Measurements from ENCODE around the gene GAPVD1.
"Not testable (repeated sequence)": the region's sequence is repeated elsewhere in the genome, so short reads cannot be mapped to it uniquely, and the experiment has no call there.

Gene GAPVD1

DNA sequence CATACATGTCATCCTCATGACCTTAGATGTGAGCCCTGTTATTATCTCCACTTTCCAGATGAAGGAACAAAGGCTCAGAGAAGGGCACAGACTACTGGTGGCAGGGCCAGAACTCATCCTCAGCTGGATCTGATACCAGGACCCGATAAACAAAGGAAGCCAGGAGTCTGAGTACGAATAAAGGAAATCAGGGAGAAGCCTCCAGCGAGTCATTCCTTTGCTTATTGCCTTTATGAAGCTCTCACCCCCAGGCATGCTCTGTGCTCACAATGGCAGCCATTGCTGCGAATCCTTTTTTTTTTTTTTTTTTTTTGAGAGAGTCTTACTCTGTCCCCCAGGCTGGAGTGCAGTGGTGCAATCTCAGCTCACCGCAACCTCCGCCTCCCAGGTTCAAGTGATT, 130.1 kb downstream of the GAPVD1 start:
- H3K4me3 ChIP-seq (ENCODE audit: low read length), result no peak overlapping the region
- H3K4me1 ChIP-seq (ENCODE audit: control insufficient read depth, insufficient read depth, low read length), result no peaks in the 10 kb centered on the region
- H3K27me3 ChIP-seq (ENCODE audit: control insufficient read depth, insufficient read depth, low read length), result no peaks in the 10 kb centered on the region
- H3K27ac ChIP-seq (ENCODE audit: low read depth, low read length), result no peak overlapping the region
- H3K9ac ChIP-seq (ENCODE audit: low read length), result no peak overlapping the region
- H3K36me3 ChIP-seq (ENCODE audit: control insufficient read depth, insufficient read depth, low read length), result no peaks in the 10 kb centered on the region

DNA sequence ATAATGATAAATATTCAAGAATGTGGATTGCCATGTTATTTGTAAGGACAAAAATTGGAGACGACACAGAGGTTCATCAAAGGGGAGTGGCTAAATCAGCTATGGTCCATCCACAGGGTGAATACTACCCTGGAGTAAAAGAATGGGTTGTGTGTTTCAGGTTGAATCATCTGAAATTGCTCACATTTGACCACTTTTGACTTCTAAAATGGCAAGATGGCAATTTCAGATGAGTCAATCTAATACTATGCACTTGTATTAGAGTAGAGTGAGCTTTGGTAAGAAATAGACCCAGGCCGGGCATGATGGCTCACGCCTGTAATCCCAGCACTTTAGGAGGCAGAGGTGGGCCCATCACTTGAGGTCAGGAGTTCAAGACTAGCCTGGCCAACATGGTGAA, 131.8 kb downstream of the GAPVD1 start:
- H3K27ac ChIP-seq (ENCODE audit: low read depth, low read length), result no peak overlapping the region
- H3K27me3 ChIP-seq (ENCODE audit: control insufficient read depth, insufficient read depth, low read length), result no peaks in the 10 kb centered on the region
- no peaks in the 10 kb centered on the region for H3K36me3 ChIP-seq (ENCODE audit: control insufficient read depth, insufficient read depth, low read length)
- no peak overlapping the region for H3K4me3 ChIP-seq (ENCODE audit: low read length)
- no peaks in the 10 kb centered on the region for H3K4me1 ChIP-seq (ENCODE audit: control insufficient read depth, insufficient read depth, low read length)
- no peak overlapping the region for H3K9ac ChIP-seq (ENCODE audit: low read length)

- Histone ChIP-seq H3K4me1 (ENCODE audit: control insufficient read depth, insufficient read depth, low read length) (no peaks in the 10 kb centered on the region), H3K9ac (ENCODE audit: low read length) (no peak overlapping the region), H3K27me3 (ENCODE audit: control insufficient read depth, insufficient read depth, low read length) (no peaks in the 10 kb centered on the region), H3K4me3 (ENCODE audit: low read length) (no peak overlapping the region), H3K27ac (ENCODE audit: low read depth, low read length) (no peak overlapping the region), H3K36me3 (ENCODE audit: control insufficient read depth, insufficient read depth, low read length) (no peaks in the 10 kb centered on the region)
These were observed 135.2 kb downstream of the GAPVD1 start for GRCh38 chr9:125396799-125397198.

DNA sequence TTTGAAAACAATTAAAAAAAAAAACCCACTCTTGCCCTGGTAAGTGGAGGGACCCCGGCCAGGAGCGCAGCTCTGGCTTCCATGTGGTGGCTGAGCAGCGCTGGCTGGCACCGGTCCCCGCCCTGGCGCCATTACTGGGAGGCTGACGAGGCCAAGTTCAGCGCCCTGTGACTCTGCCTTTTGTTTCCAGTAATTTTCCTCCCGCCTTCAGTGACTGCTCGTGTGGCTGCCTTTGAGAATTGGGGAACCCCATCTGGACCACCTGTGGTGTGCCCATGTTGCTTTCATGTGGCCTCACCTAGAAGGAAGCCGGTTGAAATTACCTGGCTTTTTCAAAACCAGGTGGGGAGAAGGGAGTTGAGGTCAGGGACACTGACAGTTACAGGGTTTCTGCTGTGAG, 136.1 kb downstream of the GAPVD1 start:
- no peak overlapping the region for H3K9ac ChIP-seq (ENCODE audit: low read length)
- H3K27ac ChIP-seq (ENCODE audit: low read depth, low read length), result no peak overlapping the region
- H3K4me1 ChIP-seq (ENCODE audit: control insufficient read depth, insufficient read depth, low read length), result no peaks in the 10 kb centered on the region
- H3K27me3 ChIP-seq (ENCODE audit: control insufficient read depth, insufficient read depth, low read length), result no peaks in the 10 kb centered on the region
- H3K4me3 ChIP-seq (ENCODE audit: low read length), result no peak overlapping the region
- H3K36me3 ChIP-seq (ENCODE audit: control insufficient read depth, insufficient read depth, low read length), result no peaks in the 10 kb centered on the region

DNA sequence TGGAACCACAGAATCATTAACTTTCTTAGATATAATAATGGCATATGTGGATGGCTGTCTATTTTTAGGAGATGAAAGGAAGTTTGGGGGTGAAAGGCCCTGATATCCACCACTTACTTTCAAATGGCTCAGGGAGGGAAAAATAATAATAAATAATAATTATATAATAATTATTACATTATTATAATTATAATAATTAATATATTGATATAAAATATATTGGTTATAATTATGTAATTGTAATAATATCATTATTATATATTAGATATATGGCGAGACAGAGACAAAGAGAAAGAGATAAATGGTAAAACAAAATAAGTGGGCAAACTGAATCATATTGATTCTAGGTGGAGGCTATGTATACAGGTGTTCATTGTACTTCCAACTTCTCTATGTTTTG, 136.6 kb downstream of the GAPVD1 start:
- Histone ChIP-seq H3K9ac (ENCODE audit: low read length) (no peak overlapping the region), H3K4me3 (ENCODE audit: low read length) (no peak overlapping the region), H3K27me3 (ENCODE audit: control insufficient read depth, insufficient read depth, low read length) (no peaks in the 10 kb centered on the region), H3K27ac (ENCODE audit: low read depth, low read length) (no peak overlapping the region), H3K36me3 (ENCODE audit: control insufficient read depth, insufficient read depth, low read length) (no peaks in the 10 kb centered on the region), H3K4me1 (ENCODE audit: control insufficient read depth, insufficient read depth, low read length) (no peaks in the 10 kb centered on the region)

DNA sequence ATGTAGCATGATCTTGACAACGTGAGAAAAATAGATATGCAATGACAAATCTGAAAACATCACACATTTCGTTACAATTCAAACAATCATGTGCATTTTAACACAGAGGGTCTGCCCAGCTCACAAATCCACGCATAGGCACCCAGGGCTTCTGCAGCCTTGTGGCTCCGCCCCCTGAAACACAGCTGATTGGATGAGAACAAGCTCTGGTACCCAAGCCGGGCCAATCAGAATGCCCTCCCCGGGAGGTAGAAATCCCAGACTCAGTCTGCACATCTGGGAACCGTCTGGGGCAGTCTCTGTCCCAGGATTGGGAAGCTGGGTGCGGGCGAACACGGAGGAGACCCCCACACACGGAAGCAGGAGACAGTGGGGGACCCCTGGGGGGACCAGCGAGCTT, 137.5 kb downstream of the GAPVD1 start:
- no peak overlapping the region for H3K4me3 ChIP-seq (ENCODE audit: low read length)
- no peaks in the 10 kb centered on the region for H3K4me1 ChIP-seq (ENCODE audit: control insufficient read depth, insufficient read depth, low read length)
- H3K9ac ChIP-seq (ENCODE audit: low read length), result no peak overlapping the region
- H3K36me3 ChIP-seq (ENCODE audit: control insufficient read depth, insufficient read depth, low read length), result no peaks in the 10 kb centered on the region
- no peaks in the 10 kb centered on the region for H3K27me3 ChIP-seq (ENCODE audit: control insufficient read depth, insufficient read depth, low read length)
- no peak overlapping the region for H3K27ac ChIP-seq (ENCODE audit: low read depth, low read length)

DNA sequence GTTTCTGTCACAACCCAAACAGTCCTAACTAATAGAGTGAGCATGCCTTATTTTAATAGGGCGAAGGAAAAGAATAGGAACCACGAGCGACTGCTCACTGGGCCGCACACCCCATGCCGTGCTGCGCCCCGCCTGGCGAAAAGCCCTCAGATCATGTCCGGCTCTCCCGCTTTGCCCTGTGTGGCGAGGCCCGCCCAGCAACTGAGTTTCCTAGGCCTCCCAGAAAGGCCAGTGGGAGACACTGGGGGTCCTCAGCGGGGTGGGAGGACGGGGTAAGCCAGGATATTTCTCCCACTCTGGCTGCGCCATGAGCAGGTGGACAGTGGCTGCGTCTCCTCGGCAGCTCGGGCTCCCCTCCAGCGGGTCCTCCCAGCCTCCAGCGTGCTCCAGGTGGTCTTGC, 138.0 kb downstream of the GAPVD1 start:
- no peak overlapping the region for H3K4me3 ChIP-seq (ENCODE audit: low read length)

DNA sequence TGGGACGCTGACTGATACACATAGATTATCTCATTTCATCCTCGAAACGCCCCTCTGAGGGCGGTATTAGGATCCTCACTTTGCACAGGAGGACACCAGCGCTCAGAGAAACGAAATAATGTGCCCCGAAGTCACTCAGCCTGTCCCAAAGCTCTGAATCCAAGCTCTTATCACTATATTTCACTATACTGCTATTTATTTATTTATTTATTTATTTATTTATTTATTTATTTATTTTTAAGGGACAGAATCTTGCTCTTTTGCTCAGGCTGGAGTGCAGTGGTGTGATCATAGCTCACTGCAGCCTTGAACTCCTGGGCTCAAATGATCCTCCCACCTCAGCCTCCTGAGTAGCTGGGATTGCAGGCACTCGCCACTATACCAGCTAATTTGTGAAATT, 138.6 kb downstream of the GAPVD1 start:
- not testable (repeated sequence) for H3K4me3 ChIP-seq (ENCODE audit: low read length); H3K36me3 ChIP-seq (ENCODE audit: control insufficient read depth, insufficient read depth, low read length); H3K27me3 ChIP-seq (ENCODE audit: control insufficient read depth, insufficient read depth, low read length); H3K4me1 ChIP-seq (ENCODE audit: control insufficient read depth, insufficient read depth, low read length); H3K27ac ChIP-seq (ENCODE audit: low read depth, low read length); H3K9ac ChIP-seq (ENCODE audit: low read length)

More for the DNA sequence above, 138.0 kb downstream of the GAPVD1 start:
- Histone ChIP-seq H3K27ac (ENCODE audit: low read depth, low read length) (no peak overlapping the region), H3K27me3 (ENCODE audit: control insufficient read depth, insufficient read depth, low read length) (no peaks in the 10 kb centered on the region), H3K4me1 (ENCODE audit: control insufficient read depth, insufficient read depth, low read length) (no peaks in the 10 kb centered on the region), H3K36me3 (ENCODE audit: control insufficient read depth, insufficient read depth, low read length) (no peaks in the 10 kb centered on the region), H3K9ac (ENCODE audit: low read length) (no peak overlapping the region)

DNA sequence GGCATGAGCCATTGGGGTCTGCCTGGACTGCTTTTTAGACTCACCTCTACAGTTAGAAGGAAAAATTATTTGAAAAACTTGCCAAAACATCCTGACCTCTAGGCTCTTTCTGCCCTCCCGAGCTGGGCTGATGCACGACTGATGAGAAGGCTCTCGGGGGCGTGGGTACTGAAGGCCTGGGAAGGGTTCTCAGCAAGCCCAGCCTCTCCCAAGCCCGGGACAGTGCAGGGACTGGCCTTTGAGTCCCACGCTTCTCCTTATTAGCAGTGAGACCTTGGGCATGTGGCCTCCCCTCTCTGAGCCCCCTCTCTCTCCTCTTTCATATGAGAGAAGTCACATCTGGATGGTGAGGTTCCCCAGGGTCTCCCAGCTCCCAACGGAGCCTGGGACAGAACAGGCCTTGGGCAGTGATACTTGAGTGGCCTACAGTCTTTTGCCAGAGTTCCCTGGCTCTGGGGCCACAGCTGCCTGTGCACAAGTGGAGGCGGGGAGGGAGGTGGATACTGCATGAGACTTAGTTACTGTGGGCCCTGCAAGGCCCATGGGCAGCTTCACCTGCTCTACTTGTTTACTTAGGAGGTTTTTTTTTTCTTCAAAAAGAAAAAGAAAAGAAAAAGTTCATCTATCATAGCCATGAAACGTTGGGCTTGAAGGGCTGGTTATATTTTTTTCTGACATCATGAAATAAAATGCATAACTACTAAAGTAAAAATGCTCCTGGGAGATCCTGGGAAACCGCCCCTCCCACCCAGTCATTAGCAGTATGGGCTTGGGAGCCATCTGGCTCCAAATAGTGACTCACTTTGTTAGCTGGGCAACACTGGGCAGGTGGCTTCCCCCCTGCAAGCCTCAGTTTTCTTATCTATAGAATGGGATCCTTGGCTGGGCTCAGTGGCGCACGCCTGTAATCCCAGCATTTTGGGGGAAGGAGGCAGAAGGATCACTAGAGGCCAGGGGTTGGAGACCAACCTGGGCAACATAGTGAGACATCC, 139.4 kb downstream of the GAPVD1 start:
- no peak overlapping the region for H3K9ac ChIP-seq (ENCODE audit: low read length)
- no peaks in the 10 kb centered on the region for H3K27me3 ChIP-seq (ENCODE audit: control insufficient read depth, insufficient read depth, low read length)
- no peaks in the 10 kb centered on the region for H3K4me1 ChIP-seq (ENCODE audit: control insufficient read depth, insufficient read depth, low read length)
- no peaks in the 10 kb centered on the region for H3K36me3 ChIP-seq (ENCODE audit: control insufficient read depth, insufficient read depth, low read length)
- no peak overlapping the region for H3K27ac ChIP-seq (ENCODE audit: low read depth, low read length)
- H3K4me3 ChIP-seq (ENCODE audit: low read length), result no peak overlapping the region

DNA sequence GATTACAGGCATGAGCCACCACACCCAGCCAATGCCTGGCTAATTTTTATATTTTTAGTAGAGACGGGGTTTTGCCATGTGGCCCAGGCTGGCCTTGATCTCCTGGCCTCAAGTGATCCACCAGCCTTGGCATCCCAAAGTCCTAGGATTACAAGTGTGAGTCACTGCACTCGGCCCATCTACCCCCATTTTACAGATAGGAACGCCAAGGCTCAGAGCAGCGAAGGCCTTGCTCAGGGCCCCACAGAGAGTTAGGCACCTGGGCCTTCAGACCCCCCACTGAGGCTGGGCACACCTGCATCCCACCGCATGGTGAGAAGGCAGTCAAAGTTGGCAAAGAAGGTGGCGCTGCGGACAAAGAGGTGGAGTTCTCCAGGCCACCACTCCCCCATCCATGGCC, 143.1 kb downstream of the GAPVD1 start:
- no peak overlapping the region for H3K4me3 ChIP-seq (ENCODE audit: low read length)

DNA sequence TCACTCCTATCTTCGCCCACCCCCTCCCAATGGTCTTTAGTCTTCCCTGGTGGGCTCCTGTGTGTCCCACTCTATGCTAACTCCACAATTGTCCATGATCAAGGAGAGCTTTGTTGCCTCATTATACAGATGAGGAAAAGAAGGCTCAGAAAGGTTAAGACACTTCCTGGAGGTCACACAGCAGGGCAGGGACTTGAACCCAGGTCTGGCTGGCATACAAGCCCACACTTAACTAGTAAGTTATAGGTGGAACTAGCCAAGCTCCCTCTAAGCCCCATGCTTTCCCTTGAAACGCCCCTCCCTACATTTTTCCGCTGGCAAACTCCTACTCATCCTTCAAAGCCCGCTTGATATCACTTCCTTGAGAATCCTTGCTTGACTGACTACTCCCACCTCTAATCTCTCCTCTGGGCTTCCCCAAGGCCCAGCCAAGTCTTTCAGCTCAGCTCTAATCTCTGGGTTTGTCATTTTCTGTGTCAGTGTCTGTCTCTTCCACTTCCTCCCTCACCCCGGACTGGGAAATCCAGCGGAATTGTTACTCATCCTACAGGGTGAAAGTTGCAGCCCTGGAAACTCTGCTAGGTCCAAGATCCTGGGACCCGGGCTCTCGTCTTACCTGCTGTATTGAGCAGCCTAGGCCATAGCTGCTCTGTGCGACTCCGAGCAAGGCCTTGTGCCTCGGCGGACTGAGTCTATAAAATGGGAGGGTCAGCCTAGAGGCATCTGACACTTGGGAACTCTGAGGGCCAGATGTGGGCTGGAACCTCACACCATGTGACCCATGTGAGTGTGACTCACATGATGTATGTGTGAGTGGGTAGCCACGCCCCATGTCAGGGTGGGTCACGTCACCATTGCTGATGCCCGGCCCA, 144.5 kb downstream of the GAPVD1 start:
- no peak overlapping the region for H3K4me3 ChIP-seq (ENCODE audit: low read length)
- no peaks in the 10 kb centered on the region for H3K4me1 ChIP-seq (ENCODE audit: control insufficient read depth, insufficient read depth, low read length)
- H3K27ac ChIP-seq (ENCODE audit: low read depth, low read length), result no peak overlapping the region
- H3K36me3 ChIP-seq (ENCODE audit: control insufficient read depth, insufficient read depth, low read length), result no peaks in the 10 kb centered on the region
- no peak overlapping the region for H3K9ac ChIP-seq (ENCODE audit: low read length)
- peaks cover 4% of the 10 kb centered on the region for H3K27me3 ChIP-seq (ENCODE audit: control insufficient read depth, insufficient read depth, low read length)

More for the DNA sequence above, 143.1 kb downstream of the GAPVD1 start:
- H3K27ac ChIP-seq (ENCODE audit: low read depth, low read length), result no peak overlapping the region
- H3K4me1 ChIP-seq (ENCODE audit: control insufficient read depth, insufficient read depth, low read length), result no peaks in the 10 kb centered on the region
- H3K9ac ChIP-seq (ENCODE audit: low read length), result no peak overlapping the region
- peaks cover 4% of the 10 kb centered on the region for H3K27me3 ChIP-seq (ENCODE audit: control insufficient read depth, insufficient read depth, low read length)
- no peaks in the 10 kb centered on the region for H3K36me3 ChIP-seq (ENCODE audit: control insufficient read depth, insufficient read depth, low read length)

GRCh38 chr9:125406810-125407087, 145.1 kb downstream of the GAPVD1 start:
- no peak overlapping the region for H3K9ac ChIP-seq (ENCODE audit: low read length)
- no peak overlapping the region for H3K4me3 ChIP-seq (ENCODE audit: low read length)
- H3K4me1 ChIP-seq (ENCODE audit: control insufficient read depth, insufficient read depth, low read length), result no peaks in the 10 kb centered on the region

More at GRCh38 chr9:125406810-125407087, 145.1 kb downstream of the GAPVD1 start:
- Histone ChIP-seq H3K36me3 (ENCODE audit: control insufficient read depth, insufficient read depth, low read length) (no peaks in the 10 kb centered on the region), H3K27me3 (ENCODE audit: control insufficient read depth, insufficient read depth, low read length) (peaks cover 4% of the 10 kb centered on the region), H3K27ac (ENCODE audit: low read depth, low read length) (no peak overlapping the region)

Measured in rectal smooth muscle tissue (tissue), 1 donor.